CD4-positive, alpha-beta T cell treated with Interleukin-1 beta for 1 hour (primary cell): ENCODE measurements around the gene CD2.
A peak's percentile ranks its signal among the peaks of the same experiment; 100 is the strongest.
"Not testable (repeated sequence)": the region's sequence is repeated elsewhere in the genome, so short reads cannot be mapped to it uniquely, and the experiment has no call there.

Source experiments
- DNase-seq, 2 donors: peaks; one replicate each; pipeline ENCODE4 v3.0.0-alpha.2; 2020 to 2022

CD2 gene

DNA sequence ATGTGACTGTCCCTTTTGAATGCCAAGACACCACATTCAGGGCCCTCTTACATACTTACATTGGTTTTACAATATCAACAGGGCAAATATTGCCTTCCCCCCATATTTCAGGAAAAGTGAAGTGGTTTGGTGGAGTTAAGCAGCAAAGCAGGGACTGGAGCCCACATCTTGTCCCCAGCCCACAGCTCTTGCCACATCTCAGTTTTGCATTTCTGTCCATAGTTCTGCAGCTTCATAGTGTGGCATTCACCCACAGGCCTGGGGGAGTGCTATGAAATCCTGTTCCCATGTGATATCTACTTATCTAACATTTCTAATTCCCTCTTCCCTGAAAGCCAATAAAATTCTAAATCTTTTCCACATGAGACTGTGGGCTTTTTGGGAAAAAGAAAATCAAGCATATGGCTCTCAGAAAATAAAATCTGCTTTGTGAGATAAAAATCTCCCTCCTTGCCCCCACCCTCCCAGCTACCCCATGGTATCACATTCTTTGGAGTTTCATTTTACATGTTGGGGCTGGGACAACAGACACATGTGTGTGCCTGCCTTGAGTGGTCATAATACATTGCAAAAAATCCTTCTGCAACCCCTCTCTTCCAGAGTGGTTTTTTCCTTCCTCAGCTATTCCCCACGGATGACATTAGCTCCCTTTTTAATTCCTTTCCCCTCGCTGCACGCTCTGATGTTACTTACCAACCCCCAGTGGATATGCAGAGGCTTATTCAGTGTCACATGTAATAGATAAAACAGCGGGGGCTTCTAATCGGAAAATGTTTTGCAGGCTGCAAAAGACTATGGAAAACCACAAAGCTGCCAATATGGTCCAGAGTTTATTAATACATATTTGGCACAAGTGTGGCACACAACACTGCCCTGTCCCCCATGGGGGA, 20.5 kb upstream of the CD2 start:
- no peak for DNase-seq

DNA sequence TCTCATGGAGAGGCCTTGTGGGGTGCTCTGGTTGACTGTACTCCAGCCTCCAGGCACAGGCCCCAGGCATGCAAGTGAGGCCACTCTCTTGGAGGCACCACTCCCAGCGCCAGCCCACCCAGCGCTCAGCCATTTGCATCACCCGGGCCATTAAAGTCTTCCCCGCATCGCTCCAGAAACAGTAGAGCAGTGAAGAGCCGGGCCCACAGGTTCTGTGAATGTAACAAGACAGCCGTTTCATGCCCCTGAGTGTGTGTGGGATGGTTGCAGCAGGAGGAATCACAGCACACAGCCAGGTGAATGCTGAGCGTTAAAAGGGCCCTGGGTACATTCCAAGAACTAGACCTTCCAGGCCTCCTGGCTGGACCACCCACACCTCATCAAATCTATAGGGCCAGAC, 19.0 kb upstream of the CD2 start:
- DNase-seq = no peak

DNA sequence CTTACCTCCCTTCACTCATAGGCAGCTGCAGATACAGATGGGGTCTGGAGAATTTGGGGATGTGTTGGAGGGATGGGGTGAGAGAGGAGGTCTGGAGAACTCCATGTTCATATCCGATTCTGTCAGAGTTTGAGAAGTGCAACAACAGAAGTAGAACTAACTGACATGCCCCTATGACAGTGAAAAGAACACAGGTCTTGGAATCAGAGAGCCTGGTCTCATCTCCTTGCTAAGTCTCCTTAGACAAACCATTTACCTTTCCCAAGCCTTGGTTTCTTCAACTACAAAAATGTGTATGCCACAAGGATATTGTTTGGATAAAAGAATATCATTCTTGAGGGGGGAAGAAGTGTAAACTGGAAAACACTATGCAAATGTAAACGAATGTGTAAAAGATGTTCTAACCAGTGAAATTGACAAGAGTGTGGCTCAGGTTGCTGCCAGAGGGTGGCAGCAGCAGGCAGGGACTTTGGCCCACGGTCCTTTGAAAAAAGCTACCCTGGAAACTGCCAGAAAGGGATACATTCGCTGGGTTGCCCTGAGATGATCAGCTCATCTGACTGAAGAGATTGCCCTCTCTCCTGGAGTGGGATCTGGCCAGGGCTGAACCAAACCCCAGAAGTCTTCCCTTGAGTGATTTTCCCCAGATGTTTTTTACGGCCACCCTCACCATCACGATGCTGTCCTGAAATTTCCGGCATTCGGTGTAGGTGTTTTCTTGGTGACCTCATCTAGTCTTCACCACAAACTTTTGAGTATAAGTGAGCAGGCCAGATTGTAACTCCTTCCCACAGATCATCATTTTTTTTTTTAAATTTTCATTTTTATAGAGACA, 17.0 kb upstream of the CD2 start:
- DNase-seq = peak; percentile 78 to 84

DNA sequence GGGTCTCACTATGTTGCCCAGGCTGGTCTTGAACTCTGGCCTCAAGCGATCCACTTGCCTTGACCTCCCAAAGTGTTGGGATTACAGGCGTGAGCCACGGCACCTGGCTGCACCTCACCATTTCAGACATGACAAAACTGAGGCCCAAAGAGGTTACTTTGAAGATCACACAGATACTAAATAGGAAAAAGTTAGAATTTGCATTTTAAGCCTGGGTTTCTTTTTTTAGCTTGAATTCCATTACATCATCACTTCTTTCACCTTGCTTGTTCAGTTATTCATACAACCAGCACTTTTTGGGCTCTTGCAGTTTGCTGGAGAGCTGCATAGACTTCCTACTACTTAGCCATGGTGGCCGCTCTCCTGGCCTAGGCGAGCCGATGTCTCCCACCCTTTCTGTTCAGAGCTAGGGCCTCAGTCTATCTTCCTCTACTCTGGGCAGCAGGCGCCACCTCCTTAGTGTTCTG, 16.3 kb upstream of the CD2 start:
- peak in 1 of 2 donors; percentile 60 for DNase-seq

DNA sequence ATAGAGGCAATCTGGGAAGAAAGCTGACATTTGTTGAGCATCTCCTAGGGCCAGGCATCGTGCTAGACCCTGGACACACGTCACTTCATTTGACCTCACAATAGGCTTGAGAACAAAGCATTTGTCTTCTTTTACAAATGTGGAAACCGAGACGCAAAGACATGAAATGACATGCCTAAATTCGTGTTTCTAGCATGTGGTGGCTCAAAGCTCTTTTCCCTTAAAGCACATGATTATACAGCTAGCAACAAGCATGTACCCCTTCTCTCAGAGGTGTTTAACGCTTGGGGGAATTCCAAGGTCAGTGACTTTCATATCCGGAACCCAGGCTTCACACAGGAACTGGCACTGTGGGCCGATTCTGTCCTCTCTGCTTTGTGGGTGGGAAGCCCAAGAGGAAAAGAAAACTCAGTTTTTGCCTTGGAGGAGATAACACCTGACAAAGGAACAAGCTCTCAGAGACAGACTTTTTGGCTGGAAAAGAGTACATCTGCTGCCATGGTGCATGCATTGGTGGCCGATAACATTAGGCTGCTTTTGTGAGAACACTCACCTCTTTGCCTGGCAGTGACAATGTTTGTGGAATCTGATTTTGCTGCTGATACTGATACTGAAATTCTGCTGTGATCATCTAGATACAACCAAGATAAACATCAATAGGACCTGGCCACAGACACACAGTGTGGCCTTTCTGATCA, 15.4 kb upstream of the CD2 start:
- DNase-seq = peak; percentile 75 to 88

DNA sequence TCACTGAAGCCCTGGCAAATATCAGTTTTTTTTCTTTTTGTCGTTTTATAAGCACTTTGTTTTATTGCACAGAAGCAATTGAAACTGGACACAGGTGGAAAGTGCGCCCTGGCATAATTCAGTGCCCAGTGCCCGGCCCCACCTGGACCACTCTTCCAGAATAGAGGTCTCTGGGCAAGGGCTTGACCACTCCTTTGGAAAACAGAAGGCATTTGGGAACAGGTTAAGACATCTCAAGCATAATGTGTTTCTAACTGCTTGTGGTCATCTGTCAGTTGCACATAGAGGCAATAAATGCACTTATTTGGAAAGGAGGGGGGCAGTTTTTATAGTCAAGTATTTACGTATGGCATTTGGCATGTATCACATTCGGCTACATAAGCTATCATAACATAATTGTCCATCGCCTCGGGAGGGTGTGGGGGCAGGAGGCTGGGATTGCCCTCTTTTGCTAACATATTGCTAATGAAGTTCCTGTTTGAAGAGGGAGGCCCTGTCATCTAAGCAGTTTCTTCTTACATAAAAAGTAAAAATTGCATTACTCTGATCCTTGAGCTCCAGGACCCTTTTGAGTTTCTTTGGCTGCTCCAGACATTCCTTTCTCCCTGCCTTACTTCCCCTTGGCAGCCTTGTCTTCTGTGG, 14.7 kb upstream of the CD2 start:
- DNase-seq = no peak

DNA sequence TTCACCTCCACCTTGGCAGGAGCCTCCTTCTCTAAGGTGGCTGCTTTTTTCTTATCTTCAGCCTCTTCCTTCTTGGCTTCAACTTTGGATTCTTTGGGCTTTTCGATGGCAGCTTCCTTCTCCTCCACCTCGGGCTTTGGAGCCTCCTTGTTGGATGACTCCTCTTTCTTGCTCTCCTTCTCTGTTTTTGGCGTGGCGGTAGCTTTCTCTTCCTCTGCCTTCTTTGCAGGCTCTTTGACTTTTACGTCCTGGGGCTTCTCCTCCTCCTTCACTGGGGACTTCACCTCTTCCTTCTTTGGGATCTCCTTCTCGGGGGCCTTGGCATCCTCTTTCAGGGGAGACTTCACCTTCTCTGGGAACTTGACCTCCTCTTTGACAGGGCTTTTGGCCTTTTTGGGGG, 13.9 kb upstream of the CD2 start:
- DNase-seq = no peak

DNA sequence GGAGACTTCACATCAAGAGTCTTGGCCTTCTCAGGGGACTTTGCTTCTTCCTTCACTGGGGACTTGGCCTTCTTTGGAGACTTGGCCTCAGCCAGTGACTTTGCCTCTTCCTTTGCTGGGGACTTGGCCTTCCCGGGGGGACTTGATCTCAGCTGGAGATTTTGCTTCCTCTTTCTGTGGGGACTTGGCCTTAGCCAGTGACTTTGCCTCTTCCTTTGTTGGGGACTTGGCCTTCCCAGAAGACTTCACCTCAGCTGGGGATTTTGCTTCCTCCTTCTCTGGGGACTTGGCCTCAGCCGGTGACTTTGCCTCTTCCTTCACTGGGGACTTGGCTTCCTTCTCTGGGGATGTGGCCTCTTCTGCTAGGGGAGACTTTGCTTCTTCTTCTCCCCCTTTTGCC, 13.5 kb upstream of the CD2 start:
- DNase-seq = no peak

DNA sequence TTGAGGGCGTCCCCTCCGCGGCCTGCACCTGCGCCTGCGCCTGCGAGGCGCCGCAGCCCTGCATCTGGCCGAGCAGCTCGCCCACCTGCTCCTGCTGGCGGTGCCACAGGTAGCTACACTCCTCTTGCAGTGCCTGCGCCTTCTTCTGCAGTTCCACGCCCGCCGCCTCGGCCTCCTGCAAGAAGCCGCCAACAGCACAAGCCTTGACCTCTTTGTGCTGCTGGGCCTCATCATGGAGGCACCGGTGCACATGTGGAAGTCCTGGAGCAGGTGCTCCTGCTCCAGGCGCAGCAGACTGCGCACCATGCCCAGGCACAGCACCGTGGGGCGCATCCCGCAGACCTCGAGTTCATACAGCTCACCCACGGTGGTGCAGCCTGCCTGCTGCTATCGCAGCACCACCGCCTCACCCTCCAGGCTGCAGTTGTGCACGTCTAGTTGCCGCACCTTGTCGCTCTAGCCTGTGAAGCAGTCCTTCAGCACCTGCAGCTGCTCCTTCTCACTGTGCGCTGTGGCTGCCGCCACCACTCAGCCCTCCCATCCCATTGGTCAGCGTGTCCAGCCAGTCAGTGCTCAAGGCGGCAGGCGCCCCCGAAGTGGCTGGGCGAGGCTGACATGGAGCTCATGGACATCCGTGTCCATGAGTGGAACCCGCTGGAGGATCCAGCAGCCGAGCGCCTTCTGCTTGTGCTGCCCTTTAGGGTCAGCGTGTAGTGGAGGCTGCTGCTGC, 12.2 kb upstream of the CD2 start:
- no peak for DNase-seq

DNA sequence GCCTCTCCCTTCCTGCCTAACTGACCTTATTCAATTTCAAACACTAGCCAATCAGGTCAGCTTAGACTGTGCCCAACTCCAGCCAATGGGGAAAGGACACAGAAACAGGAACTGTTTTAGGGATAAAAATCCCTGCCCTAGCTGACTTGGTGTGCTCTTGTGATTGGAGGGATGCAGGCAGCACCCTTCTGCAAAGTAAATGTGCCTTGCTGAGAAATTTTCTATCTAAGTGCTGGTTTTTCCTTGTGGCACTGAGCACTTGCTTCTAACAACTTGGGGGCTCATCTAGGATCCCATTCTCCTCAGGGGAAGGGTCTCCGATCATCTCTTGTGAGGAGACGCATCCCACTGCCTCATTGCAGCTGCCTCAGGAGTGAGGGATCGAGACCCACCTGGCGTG, 10.7 kb upstream of the CD2 start:
- DNase-seq = no peak

DNA sequence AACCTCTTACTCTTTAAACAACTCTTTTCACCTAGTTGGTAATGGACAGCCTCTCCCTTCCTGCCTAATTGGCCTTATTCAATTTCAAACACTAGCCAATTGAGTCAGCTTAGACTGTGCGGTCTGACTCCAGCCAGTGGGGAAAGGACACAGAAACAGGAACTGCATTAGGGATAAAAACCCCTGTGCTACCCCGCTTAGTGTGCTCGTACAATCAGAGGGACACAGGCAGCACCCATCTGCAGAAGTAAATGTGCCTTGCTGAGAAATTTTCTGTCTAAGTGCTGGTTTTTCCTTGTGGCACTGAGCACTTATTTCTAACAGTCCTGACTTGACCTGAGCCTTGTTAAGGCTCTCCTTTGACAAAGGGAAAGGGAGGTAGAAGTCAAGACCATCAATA, 6.0 kb upstream of the CD2 start:
- DNase-seq = no peak

DNA sequence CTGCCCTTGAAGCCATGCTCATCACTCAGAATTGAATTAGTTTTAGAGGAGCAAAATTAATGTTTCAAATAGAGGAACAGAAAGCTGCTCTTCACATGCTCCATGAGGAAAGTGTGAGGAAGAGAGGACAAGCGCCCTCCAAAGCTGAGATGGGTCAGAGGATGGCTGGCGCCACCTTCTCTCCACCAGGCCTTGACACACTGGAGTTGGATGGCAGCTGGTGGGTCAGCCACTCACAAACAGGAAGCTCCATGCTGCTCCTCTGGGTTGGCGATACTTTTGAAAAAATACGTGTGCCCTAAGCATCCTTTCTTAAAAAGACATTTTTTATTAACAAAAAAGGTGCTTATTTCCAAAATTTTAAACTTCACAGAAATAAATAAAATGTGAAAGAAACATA, 3.1 kb upstream of the CD2 start:
- DNase-seq = no peak

DNA sequence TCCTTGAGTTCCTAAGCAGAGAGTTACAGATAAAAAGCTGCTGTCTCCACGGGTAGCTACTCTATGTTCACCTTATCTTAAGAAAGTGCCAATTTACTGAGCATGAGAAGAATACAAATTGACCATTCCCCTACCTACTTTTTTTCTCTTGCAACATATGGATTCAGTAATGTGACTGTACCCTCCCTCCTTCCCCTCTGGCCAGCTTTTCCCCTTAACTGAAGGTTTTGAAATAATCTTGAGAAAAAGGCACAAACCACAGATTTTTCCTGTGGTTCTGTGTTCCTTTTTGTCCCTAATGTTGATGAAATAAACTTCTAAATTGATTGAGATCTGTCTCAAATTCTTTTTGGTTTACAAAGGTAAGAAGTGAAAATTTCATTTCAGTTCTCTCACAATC, 2.6 kb upstream of the CD2 start:
- no peak for DNase-seq

DNA sequence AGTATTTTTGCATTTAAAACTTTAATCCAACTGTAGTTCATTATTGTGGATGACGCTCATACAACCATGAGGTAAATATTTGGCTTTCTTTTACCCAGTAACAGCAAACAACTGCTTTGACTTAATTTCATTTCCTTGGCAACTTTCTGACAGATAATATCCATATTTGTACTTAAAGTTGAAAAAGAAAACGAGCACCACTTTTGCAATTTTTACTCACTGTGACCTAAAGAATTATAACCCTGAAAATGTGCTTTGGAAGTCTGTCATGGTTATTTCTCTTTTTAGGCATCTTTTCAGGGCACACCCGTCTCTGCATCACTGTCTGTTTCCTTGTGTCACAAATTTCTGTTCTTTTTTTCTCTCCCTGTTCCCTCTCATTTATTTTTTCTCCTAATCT, 918 bp upstream of the CD2 start:
- DNase-seq = no peak

DNA sequence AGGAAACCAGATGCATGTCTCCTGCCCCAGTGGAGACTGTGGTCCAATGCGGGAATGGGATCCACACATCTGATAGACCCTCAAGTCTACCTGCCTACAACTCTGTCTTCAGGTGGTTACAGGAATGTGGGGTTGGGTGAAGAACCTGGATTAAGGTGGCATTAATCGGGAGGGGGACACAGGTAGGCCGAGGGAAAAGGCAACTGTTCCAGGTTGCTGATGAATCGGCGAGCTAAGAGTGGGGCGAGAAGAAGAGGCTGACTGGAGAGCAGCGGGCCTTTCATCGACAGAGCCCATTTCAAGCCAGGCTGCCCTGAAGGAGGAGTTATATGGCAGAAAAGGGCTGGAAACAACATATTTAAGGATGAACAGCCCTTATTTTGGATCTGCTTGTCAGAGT, 836 bp downstream of the CD2 start:
- DNase-seq = no peak

DNA sequence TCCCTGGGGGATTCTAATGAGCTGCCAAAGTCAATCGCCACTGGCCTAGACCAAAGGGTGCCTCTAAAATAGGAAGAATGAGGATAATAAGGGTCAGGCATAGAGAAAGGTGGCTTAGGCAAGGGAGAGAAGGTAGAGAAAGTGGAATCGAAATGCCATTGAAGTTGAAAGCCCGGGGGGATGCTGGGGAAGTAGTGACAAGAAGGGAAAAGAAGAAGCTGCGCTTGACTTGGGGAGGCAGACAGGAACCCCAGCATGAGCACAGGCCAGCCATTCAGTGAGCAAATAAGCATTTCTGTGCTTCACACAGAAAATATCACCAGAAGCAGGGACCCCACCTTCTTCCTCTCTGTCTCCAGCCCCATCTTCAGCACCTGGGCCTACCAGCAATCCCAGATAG, 1.5 kb downstream of the CD2 start:
- no peak for DNase-seq

DNA sequence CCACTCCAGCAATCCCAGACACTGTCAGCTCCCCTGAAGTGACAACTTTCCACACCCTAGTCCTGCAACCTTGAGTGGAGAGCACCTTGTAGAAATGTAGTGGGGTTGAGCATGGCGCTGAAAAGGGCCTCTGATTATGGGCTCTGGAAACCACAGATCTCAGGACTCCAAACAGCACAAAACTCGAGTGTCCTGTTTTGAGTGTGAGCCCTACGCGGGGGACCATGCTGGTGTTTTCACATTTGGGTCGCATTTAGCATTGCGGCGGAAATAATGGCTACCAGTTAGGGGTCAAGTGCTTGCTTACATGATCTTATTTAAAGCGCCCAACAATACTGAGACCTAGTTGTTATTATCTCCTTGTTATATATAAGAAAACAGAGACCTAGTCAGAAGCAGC, 1.9 kb downstream of the CD2 start:
- DNase-seq = not testable (repeated sequence)

DNA sequence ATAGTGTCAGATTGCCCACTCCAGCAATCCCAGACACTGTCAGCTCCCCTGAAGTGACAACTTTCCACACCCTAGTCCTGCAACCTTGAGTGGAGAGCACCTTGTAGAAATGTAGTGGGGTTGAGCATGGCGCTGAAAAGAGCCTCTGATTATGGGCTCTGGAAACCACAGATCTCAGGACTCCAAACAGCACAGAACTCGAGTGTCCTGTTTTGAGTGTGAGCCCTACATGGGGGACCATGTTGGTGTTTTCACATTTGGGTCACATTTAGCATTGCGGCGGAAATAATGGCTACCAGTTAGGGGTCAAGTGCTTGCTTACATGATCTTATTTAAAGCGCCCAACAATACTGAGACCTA, 4.2 kb downstream of the CD2 start:
- not testable (repeated sequence) for DNase-seq

DNA sequence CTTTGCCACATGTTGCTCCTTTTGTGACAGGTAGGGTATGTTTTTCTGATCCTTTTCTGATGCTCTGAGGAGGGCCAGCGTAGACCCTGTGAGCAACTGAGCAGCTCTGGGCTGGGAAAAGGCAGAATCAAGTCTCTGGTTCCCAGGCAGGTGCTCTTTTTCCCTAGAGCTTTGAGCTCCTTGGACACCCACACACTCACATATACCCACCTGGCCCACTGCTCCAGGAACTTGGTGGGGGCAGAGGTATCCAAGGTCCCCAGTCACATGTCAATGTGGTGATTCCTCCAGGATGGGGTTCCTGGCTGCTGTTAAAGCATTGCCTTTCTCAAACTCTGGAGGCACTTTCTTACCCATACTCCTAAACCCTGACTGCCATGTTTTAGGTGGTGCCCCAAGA, 5.4 kb downstream of the CD2 start:
- no peak for DNase-seq

DNA sequence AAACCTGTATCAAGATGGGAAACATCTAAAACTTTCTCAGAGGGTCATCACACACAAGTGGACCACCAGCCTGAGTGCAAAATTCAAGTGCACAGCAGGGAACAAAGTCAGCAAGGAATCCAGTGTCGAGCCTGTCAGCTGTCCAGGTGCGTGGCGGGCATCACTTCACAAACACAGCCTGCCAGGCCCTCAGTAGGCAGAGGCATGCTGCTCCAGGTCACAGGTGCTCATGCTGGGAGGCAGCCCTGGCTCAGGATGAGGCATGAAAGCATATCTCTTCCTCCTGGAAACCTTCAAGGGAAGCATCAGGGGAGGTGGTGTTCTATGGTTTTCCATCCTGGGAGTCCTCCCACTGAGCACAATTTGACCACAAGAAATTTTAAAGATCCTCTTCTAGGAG, 6.3 kb downstream of the CD2 start:
- DNase-seq = no peak

DNA sequence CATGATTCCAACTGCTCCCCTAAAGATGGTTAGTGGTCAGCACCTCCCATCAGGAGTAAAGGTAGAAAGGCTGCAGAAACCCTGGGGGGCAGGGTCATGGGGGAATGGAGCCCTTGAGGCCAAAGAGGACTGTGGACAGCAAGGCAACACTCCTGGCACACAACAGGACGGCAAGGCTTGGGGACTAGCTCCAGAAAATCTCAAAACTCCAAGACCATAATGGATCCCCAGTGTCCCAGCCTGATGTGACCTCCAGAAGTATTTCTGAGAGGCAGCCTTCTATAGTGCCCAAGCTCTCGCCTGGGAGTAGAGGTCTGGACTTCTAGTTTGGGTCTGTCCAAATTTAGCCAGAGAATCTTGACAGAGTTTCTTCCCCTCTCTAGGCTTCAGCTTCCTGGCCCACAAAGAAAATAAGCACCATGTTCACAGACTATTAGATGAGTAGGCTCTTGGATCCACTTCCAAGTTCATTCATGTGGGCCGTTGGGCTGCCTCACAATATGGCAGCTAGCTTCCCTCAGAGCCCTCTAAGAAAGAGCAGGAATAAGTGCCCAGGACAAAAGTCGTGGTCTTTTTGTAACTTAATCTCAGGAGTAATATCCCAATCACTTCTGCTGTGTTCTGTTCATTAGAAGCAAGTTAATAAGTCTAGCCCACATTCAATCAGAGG, 6.9 kb downstream of the CD2 start:
- DNase-seq = no peak

DNA sequence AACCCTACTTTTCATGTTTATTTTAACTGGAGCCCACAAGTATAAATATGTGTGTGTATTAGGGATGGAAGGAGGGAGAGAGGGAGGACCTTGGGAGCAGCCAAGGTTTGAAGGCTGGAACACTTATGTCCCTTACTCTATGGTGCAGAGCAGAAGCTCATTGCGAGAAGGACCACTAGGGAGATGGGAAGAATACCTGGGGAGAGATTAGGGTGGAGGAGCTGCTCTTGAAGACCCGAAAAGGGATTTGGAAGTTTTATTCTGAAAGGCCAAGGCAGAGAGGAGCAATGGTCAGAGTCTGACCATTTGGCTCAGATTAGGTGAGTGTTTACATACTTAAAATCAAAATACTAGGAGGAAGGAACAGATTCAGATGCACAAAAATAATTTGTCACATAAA, 8.1 kb downstream of the CD2 start:
- DNase-seq = no peak
